IMR-90 (cell line): ENCODE data around the gene GPER1. TPM values are rescaled to one million over a fixed set of nuclear protein-coding genes. Genes with fewer than 3 reads are reported as not detected.

ENCODE experiments used
- ATAC-seq: fragments of 200-7000 bp; cut with Tn5 transposase; 2 replicates; pipeline ENCODE4 v1.9.1; 2020; ENCODE audit warnings: low read depth, mild to moderate bottlenecking, moderate library complexity
- BruUV-seq: library from RNA; stranded (reverse); fragments of 400-500 nt; replicated peaks from 2 replicates; lab custom pipeline; 2021; lab: Mats Ljungman, UMichigan
- CTCF ChIA-PET: fragments of 300-600 bp; formaldehyde crosslinking; extraction: SDS; loops from one replicate; lab custom pipeline; 2021; ENCODE audit warnings: antibody characterized with exemption; lab: Yijun Ruan, JAX
- POLR2A ChIA-PET: fragments of 300-600 bp; sonication (Branson Sonifier 250); formaldehyde crosslinking; loops from one replicate; lab custom pipeline; 2022; ENCODE audit warnings: antibody characterized with exemption; ENCODE audit not compliant: unreplicated experiment; lab: Charles Lee
- DNase-seq: peaks from one replicate; pipeline ENCODE4 v3.0.0; 2013
- H2AFZ ChIP-seq: replicated peaks from 2 replicates; pipeline ENCODE3; 2013; ENCODE audit warnings: low read length, mild to moderate bottlenecking; ENCODE audit not compliant: poor library complexity
- H2AK5ac ChIP-seq: 2 replicates; pipeline ENCODE4 v1.6.1; 2013; ENCODE audit warnings: low read depth, low read length, inconsistent platforms
- H2AK9ac ChIP-seq: replicated peaks from 2 replicates; pipeline ENCODE3; 2013; ENCODE audit warnings: mild to moderate bottlenecking, low read depth, low read length, moderate library complexity; ENCODE audit not compliant: poor library complexity
- H2BK120ac ChIP-seq: 2 replicates; pipeline ENCODE4 v1.6.1; 2013; ENCODE audit warnings: low read depth, low read length, inconsistent platforms
- H2BK15ac ChIP-seq: 3 replicates; pipeline ENCODE4 v1.6.1; 2013; ENCODE audit warnings: low read depth, low read length, inconsistent platforms
- H2BK20ac ChIP-seq: 2 replicates; pipeline ENCODE4 v1.6.1; 2013; ENCODE audit warnings: low read depth, mild to moderate bottlenecking, inconsistent platforms, low read length, moderate library complexity
- H2BK5ac ChIP-seq: 2 replicates; pipeline ENCODE4 v1.6.1; 2013; ENCODE audit warnings: mild to moderate bottlenecking, low read depth, low read length, inconsistent platforms; ENCODE audit not compliant: poor library complexity, severe bottlenecking
- H3K14ac ChIP-seq: replicated peaks from 2 replicates; pipeline ENCODE4 v1.6.1; 2013; ENCODE audit warnings: low read depth, low read length, inconsistent platforms
- H3K18ac ChIP-seq: 2 replicates; pipeline ENCODE4 v1.6.1; 2013; ENCODE audit warnings: low read depth, low read length, control low read depth
- H3K23ac ChIP-seq: 2 replicates; pipeline ENCODE4 v1.6.1; 2013; ENCODE audit warnings: low read depth, low read length, inconsistent platforms
- H3K27ac ChIP-seq: 2 replicates; pipeline ENCODE4 v1.5.1; 2013; ENCODE audit warnings: mild to moderate bottlenecking, control low read depth, low read length; ENCODE audit not compliant: insufficient read depth
- H3K27me3 ChIP-seq: 2 replicates; pipeline ENCODE4 v1.6.1; 2013; ENCODE audit warnings: low read length; ENCODE audit not compliant: control insufficient read depth, insufficient read depth
- H3K36me3 ChIP-seq: 2 replicates; pipeline ENCODE4 v1.6.1; 2013; ENCODE audit warnings: low read length, mixed read lengths; ENCODE audit not compliant: control insufficient read depth, insufficient read depth
- H3K4ac ChIP-seq: 2 replicates; pipeline ENCODE4 v1.6.1; 2013; ENCODE audit warnings: low read depth, low read length, inconsistent platforms
- H3K4me1 ChIP-seq: 2 replicates; pipeline ENCODE4 v1.6.1; 2013; ENCODE audit warnings: low read length, mixed read lengths; ENCODE audit not compliant: control insufficient read depth, insufficient read depth
- H3K4me2 ChIP-seq: 2 replicates; pipeline ENCODE4 v1.6.1; 2013; ENCODE audit warnings: low read depth, mild to moderate bottlenecking, control low read depth, low read length, moderate library complexity
- H3K4me3 ChIP-seq: 2 replicates; pipeline ENCODE4 v1.5.1; 2013; ENCODE audit warnings: low read depth, mild to moderate bottlenecking, control low read depth, low read length, moderate library complexity; ENCODE audit not compliant: insufficient read depth
- H3K56ac ChIP-seq: 2 replicates; pipeline ENCODE4 v1.6.1; 2013; ENCODE audit warnings: low read length, inconsistent platforms; ENCODE audit not compliant: insufficient read depth; ENCODE audit errors: extremely low read depth
- H3K79me1 ChIP-seq, 2 experiments: 2 replicates each; pipeline ENCODE4 v1.6.1; 2013; ENCODE audit warnings: low read length in 2 of 2, inconsistent platforms in 1 of 2, low read depth in 1 of 2
- H3K9ac ChIP-seq: 2 replicates; pipeline ENCODE4 v1.6.1; 2013; ENCODE audit warnings: low read depth, low read length, control low read depth
- H3K9me1 ChIP-seq: 2 replicates; pipeline ENCODE4 v1.6.1; 2013; ENCODE audit warnings: low read length, inconsistent platforms; ENCODE audit not compliant: insufficient read depth
- H3K9me3 ChIP-seq: 2 replicates; pipeline ENCODE4 v1.6.1; 2013; ENCODE audit warnings: low read length; ENCODE audit not compliant: control insufficient read depth, insufficient read depth
- H4K20me1 ChIP-seq: 2 replicates; pipeline ENCODE4 v1.6.1; 2013; ENCODE audit warnings: low read length, inconsistent platforms; ENCODE audit not compliant: insufficient read depth
- H4K5ac ChIP-seq: 2 replicates; pipeline ENCODE4 v1.6.1; 2013; ENCODE audit warnings: mild to moderate bottlenecking, low read depth, low read length, control low read depth
- H4K8ac ChIP-seq, 2 experiments: 2 replicates each; pipeline ENCODE4 v1.6.1; 2013; ENCODE audit warnings: low read depth in 2 of 2, low read length in 2 of 2, control low read depth in 1 of 2, inconsistent platforms in 1 of 2
- H4K91ac ChIP-seq: 2 replicates; pipeline ENCODE4 v1.6.1; 2013; ENCODE audit warnings: low read depth, low read length, inconsistent platforms; ENCODE audit not compliant: insufficient read depth
- BHLHE40 ChIP-seq: fragments of 150-350 bp; IDR thresholded peaks from 2 replicates; pipeline ENCODE4 v1.6.1; 2016; ENCODE audit warnings: mild to moderate bottlenecking, low read depth, low read length
- CEBPB ChIP-seq: IDR thresholded peaks from 2 replicates; pipeline ENCODE4 v1.6.1; 2012; ENCODE audit warnings: low read depth, low read length, improper control_type of control experiment
- CHD1 ChIP-seq: IDR thresholded peaks from 2 replicates; pipeline ENCODE4 v1.6.1; 2012; ENCODE audit warnings: low read depth, low read length, improper control_type of control experiment
- CTCF ChIP-seq: conservative IDR thresholded peaks from 2 replicates; pipeline ENCODE4 v1.5.1; 2012; ENCODE audit warnings: mild to moderate bottlenecking, low read depth, low read length, improper control_type of control experiment
- ELK1 ChIP-seq: fragments of 150-350 bp; IDR thresholded peaks from 2 replicates; pipeline ENCODE4 v1.6.1; 2016; ENCODE audit warnings: low read depth, mild to moderate bottlenecking, low read length, moderate library complexity, borderline replicate concordance
- FOS ChIP-seq: fragments of 150-350 bp; IDR thresholded peaks from 2 replicates; pipeline ENCODE4 v1.6.1; 2016; ENCODE audit warnings: low read depth, low read length
- MXI1 ChIP-seq: IDR thresholded peaks from 2 replicates; pipeline ENCODE4 v1.6.1; 2012; ENCODE audit warnings: low read depth, mild to moderate bottlenecking, low read length, moderate library complexity, borderline replicate concordance
- NFE2L2 ChIP-seq: fragments of 150-350 bp; IDR thresholded peaks from 2 replicates; pipeline ENCODE4 v1.6.1; 2016; ENCODE audit warnings: low read depth, mild to moderate bottlenecking, low read length
- POLR2A ChIP-seq: IDR thresholded peaks from 2 replicates; pipeline ENCODE4 v1.6.1; 2012; ENCODE audit warnings: mild to moderate bottlenecking, low read depth, low read length
- RFX5 ChIP-seq: IDR thresholded peaks from 2 replicates; pipeline ENCODE4 v1.8.0; 2012; ENCODE audit warnings: low read depth, mild to moderate bottlenecking, low read length, moderate library complexity
- SMC3 ChIP-seq: fragments of 150-350 bp; IDR thresholded peaks from 2 replicates; pipeline ENCODE4 v1.6.1; 2016; ENCODE audit warnings: low read depth, mild to moderate bottlenecking, antibody characterized with exemption, low read length, moderate library complexity
- WGBS, 2 experiments: methylation state at CpG; one replicate each; pipeline versions ENCODE4 v1.1.5 to v1.1.7; 2013; ENCODE audit warnings: missing lambda C conversion rate in 2 of 2; ENCODE audit not compliant: insufficient read length in 1 of 2; ENCODE audit errors: extremely low coverage in 2 of 2; 5-methylcytosine and 5-hydroxymethylcytosine counted together
- dilution Hi-C: fragments of 300-500 bp; cut with HindIII; formaldehyde crosslinking; loops from one replicate; pipeline ENCODE4 v1.14.3; 2018; ENCODE audit warnings: low sequenced_read_pairs; ENCODE audit not compliant: unreplicated experiment
- in situ Hi-C: fragments of 300-500 bp; cut with MboI; formaldehyde crosslinking; loops from 3 replicates; pipeline ENCODE4 v1.14.3; 2019; ENCODE audit warnings: low sequenced_read_pairs, inconsistent platforms, mixed read lengths
- intact Hi-C: fragments of 100-400 bp; cut with micrococcal nuclease; formaldehyde crosslinking; loops from 2 replicates; pipeline ENCODE4 v1.10.0; 2022
- polyA plus RNA-seq, 3 experiments: library from polyadenylated mRNA; depleted of rRNA; stranded (reverse); fragments of >200 nt; gene quantifications; 2 replicates each; pipeline ENCODE4 v1.2.3, GENCODE V29; 2012; ENCODE audit warnings: low replicate concordance in 1 of 3
- total RNA-seq: library from RNA; depleted of rRNA; stranded (reverse); fragments of >200 nt; gene quantifications from 2 replicates; pipeline ENCODE4 v1.2.3, GENCODE V29; 2012

Gene GPER1
- total and polyA plus RNA-seq, 2 of the 4 experiments (the other 2 are of a cell fraction), result 2.0 to 5.8 TPM

- intact Hi-C loops, result loop anchor here (2.0 kb wide), 2 partner anchors 35 to 129 kb away; no protein-coding TSS in a partner anchor
- H3K9ac ChIP-seq, result no peak overlapping the region
- POLR2A ChIA-PET, result no interaction called here
Measured at GRCh38 chr7:1121886-1122831, 34.2 kb downstream of the GPER1 start.

More at GRCh38 chr7:1121886-1122831, 34.2 kb downstream of the GPER1 start:
- Histone ChIP-seq H4K20me1 (no peaks in the 10 kb centered on the region), H3K36me3 (peaks cover 4% of the 10 kb centered on the region; the same call in 1 of the 2 replicates), H2BK20ac (no peak overlapping the region), H2BK120ac (no peak overlapping the region), H3K27ac (no peak overlapping the region), H3K14ac (no peak overlapping the region), H4K8ac (no peak overlapping the region), H3K4me2 (no peak overlapping the region), H2AK9ac (no peak overlapping the region), H3K79me1 (peaks cover 0 to 47% of the 10 kb centered on the region in 2 experiments; a peak in 3 of 4 replicates), H4K91ac (no peak overlapping the region), H3K27me3 (no peaks in the 10 kb centered on the region), H2AFZ (no peak overlapping the region), H3K9me3 (no peaks in the 10 kb centered on the region), H3K4ac (no peak overlapping the region), H3K23ac (no peak overlapping the region), H3K9me1 (no peaks in the 10 kb centered on the region), H3K56ac (no peak overlapping the region), H3K18ac (no peak overlapping the region), H4K5ac (no peak overlapping the region), H3K4me1 (peaks cover 3% of the 10 kb centered on the region), H3K4me3 (no peak overlapping the region), H2BK15ac (no peak overlapping the region), H2AK5ac (no peak overlapping the region), H2BK5ac (no peak overlapping the region)
- TF ChIP-seq ELK1 (no peak), CEBPB (no peak), NFE2L2 (no peak), CTCF (no peak), POLR2A (no peak), MXI1 (no peak), FOS (no peak), RFX5 (no peak), BHLHE40 (no peak), SMC3 (no peak), CHD1 (no peak)
- WGBS, 2 experiments, result 80% methylated on average over 5 of the region's 28 CpGs; no CpG with 5 or more reads in 1 of the 2 experiments
- dilution Hi-C loops, result no loop called here
- DNase-seq, result no peak
- in situ Hi-C loops, result no loop called here
- BruUV-seq, result no TSS peak
- CTCF ChIA-PET, result no interaction called here
- ATAC-seq, result no peak
